OCI-LY7 (cell line): ENCODE data around the gene GPC4.

ENCODE experiments used
- EZH2phosphoT487 ChIP-seq: fragments of 200-600 bp; sonication (generic); IDR thresholded peaks from 2 replicates; pipeline ENCODE4 v1.6.1; 2018; ENCODE audit warnings: low read depth, borderline replicate concordance, mild to moderate bottlenecking, mixed run types, antibody characterized with exemption, low read length, moderate library complexity, mixed read lengths
- TF ChIP-seq, protein P1 (sequence below): fragments of 200-600 bp; sonication (generic); conservative IDR thresholded peaks from 2 replicates; pipeline ENCODE4 v1.5.1; 2014; ENCODE audit warnings: mild to moderate bottlenecking, antibody characterized with exemption, low read length, moderate library complexity, mixed read lengths

DNA sequence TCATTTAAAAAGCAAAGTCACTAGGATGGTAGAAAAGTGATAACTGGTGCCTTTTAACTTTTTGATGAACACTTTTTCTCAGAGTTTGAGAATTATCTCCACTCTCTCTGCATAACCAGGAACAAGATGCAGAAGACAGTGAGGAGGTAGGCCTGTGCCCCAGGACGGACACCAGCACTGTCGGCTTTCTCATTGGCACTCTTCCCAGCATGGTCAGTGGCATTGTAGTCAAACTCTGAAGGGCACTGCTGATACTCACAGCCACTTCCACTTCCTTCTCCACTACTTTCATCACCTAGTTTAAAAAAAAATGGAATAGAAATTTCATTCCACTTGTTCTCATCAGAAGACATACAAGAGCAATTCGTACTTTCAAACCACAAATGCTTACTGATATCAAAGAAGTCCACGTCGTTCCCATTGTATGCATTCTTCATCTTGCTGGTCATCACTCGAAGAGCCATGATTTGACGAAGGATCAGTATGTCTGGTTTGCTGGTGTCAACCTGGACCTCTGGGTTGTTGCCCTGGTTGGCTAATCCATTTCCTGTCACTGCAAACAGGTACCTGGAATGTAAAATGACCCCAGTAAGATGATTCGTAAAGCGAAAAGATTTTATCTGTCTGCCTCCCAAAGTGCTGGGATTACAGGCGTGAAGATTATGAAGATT is 112.4 kb downstream of the GPC4 start:
- TF ChIP-seq, protein P1, sequence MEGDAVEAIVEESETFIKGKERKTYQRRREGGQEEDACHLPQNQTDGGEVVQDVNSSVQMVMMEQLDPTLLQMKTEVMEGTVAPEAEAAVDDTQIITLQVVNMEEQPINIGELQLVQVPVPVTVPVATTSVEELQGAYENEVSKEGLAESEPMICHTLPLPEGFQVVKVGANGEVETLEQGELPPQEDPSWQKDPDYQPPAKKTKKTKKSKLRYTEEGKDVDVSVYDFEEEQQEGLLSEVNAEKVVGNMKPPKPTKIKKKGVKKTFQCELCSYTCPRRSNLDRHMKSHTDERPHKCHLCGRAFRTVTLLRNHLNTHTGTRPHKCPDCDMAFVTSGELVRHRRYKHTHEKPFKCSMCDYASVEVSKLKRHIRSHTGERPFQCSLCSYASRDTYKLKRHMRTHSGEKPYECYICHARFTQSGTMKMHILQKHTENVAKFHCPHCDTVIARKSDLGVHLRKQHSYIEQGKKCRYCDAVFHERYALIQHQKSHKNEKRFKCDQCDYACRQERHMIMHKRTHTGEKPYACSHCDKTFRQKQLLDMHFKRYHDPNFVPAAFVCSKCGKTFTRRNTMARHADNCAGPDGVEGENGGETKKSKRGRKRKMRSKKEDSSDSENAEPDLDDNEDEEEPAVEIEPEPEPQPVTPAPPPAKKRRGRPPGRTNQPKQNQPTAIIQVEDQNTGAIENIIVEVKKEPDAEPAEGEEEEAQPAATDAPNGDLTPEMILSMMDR = no peak
- TF ChIP-seq EZH2phosphoT487 = no peak
